OCI-LY3 (cell line): ENCODE measurements around the gene CAMTA1.

Experiments
- EZH2phosphoT487 ChIP-seq: fragments of 200-600 bp; shearing (Covaris generic); IDR thresholded peaks from 2 replicates; pipeline ENCODE4 v1.6.1; 2018; ENCODE audit warnings: antibody characterized with exemption, mixed run types, low read depth
- TF ChIP-seq, protein P1 (sequence below): fragments of 200-600, 300-600 bp; sonication (generic); IDR thresholded peaks from 2 replicates; pipeline ENCODE4 v1.5.1; 2014; ENCODE audit warnings: antibody characterized with exemption, low read length, low read depth

DNA sequence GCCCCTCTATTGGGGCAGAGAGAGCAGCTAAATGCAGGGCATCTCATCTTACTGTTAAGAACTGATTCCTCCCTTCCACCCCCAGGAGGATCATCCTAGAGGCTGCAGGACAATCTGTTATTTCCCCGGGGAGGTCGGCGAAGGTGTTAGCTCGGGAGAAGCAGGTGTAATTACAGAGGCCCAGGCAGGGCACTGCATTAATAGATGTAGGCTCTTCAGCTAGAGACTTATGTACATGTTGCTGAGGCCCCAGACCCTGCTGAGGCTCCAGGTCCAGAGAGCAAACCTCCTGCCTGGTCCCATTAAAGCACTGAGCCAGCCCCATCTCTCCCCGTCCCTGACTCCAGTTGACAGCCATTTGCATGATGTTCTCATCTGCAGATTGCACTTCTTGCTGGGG lies 665.6 kb downstream of the CAMTA1 start:
- TF ChIP-seq, protein P1, sequence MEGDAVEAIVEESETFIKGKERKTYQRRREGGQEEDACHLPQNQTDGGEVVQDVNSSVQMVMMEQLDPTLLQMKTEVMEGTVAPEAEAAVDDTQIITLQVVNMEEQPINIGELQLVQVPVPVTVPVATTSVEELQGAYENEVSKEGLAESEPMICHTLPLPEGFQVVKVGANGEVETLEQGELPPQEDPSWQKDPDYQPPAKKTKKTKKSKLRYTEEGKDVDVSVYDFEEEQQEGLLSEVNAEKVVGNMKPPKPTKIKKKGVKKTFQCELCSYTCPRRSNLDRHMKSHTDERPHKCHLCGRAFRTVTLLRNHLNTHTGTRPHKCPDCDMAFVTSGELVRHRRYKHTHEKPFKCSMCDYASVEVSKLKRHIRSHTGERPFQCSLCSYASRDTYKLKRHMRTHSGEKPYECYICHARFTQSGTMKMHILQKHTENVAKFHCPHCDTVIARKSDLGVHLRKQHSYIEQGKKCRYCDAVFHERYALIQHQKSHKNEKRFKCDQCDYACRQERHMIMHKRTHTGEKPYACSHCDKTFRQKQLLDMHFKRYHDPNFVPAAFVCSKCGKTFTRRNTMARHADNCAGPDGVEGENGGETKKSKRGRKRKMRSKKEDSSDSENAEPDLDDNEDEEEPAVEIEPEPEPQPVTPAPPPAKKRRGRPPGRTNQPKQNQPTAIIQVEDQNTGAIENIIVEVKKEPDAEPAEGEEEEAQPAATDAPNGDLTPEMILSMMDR: no peak
- TF ChIP-seq EZH2phosphoT487: no peak
